SH-SY5Y (cell line): Measurements from ENCODE around the gene ASPDH.

Source experiments
- GATA2 ChIP-seq: IDR thresholded peaks from 2 replicates; pipeline ENCODE4 v1.6.1; 2011; ENCODE audit warnings: mild to moderate bottlenecking, low read depth, low read length
- GATA3 ChIP-seq: IDR thresholded peaks from 2 replicates; pipeline ENCODE4 v1.6.1; 2011; ENCODE audit warnings: low read depth, mild to moderate bottlenecking, low read length, moderate library complexity

DNA sequence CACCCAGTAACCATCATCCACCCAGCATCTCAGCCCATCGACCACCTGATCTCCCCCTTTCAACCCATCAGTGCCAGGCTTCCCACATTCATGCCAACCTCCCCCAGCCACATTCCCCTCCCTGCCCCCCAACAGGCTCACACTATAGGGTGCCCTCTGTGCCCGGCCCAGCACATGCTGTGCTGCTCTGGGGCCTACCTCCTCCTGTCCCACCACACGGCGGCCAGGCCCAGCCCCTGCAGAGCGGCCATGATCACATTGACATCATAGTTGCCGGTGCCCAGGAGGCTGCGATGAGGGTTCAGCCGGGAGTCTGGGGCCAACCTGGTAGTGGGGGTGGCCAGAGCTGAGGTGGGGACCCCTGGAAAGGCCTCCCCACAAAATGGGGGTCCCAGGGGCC is 6.3 kb downstream of the ASPDH start:
- TF ChIP-seq GATA2 (no peak), GATA3 (no peak)
